Neural crest cell (in vitro differentiated cells): Measurements from ENCODE around the gene TBATA. TPM values are rescaled to one million over a fixed set of nuclear protein-coding genes. Genes with fewer than 3 reads are reported as not detected.
A peak's percentile ranks its signal among the peaks of the same experiment; 100 is the strongest.

Experiments
- DNase-seq: peaks from one replicate; pipeline ENCODE4 v3.0.0; 2021; ENCODE audit warnings: low read depth, mixed read lengths, low spot score
- H3K27ac Mint-ChIP-seq: one replicate; pipeline ENCODE4 v1.8.0; 2021; ENCODE audit warnings: mild to moderate bottlenecking, mixed read lengths; ENCODE audit not compliant: unreplicated experiment
- H3K27me3 Mint-ChIP-seq: 2 replicates; pipeline ENCODE4 v1.8.0; 2021; ENCODE audit warnings: low read depth, mild to moderate bottlenecking, mixed read lengths
- H3K36me3 Mint-ChIP-seq: 2 replicates; pipeline ENCODE4 v1.8.0; 2021; ENCODE audit warnings: low read depth, mild to moderate bottlenecking, mixed read lengths
- H3K4me1 Mint-ChIP-seq: 2 replicates; pipeline ENCODE4 v1.8.0; 2021; ENCODE audit warnings: mixed read lengths
- H3K4me3 Mint-ChIP-seq: one replicate; pipeline ENCODE4 v1.8.0; 2021; ENCODE audit warnings: mild to moderate bottlenecking, mixed read lengths
- H3K9me3 Mint-ChIP-seq: 2 replicates; pipeline ENCODE4 v1.8.0; 2021; ENCODE audit warnings: mixed read lengths
- CTCF ChIP-seq: fragments of 200-600 bp; sonication (generic); conservative IDR thresholded peaks from 2 replicates; pipeline ENCODE4 v1.5.0; 2021; ENCODE audit warnings: antibody characterized with exemption, mild to moderate bottlenecking
- total RNA-seq: library from RNA; stranded (reverse); gene quantifications from 2 replicates; pipeline ENCODE4 v1.2.1, GENCODE V29; 2021

Gene TBATA
- total RNA-seq, 1 donor from 2014 or later = not detected

- Mint-ChIP-seq H3K9me3 (no peaks in the 10 kb centered on the region), H3K36me3 (no peaks in the 10 kb centered on the region), H3K4me3 (no peak overlapping the region), H3K27ac (no peak overlapping the region), H3K27me3 (peaks cover 11% of the 10 kb centered on the region), H3K4me1 (peaks cover 17% of the 10 kb centered on the region)
- DNase-seq = no peak
- no peak for TF ChIP-seq CTCF
Measured at GRCh38 chr10:70757856-70758255, 27.3 kb downstream of the TBATA start.

DNA sequence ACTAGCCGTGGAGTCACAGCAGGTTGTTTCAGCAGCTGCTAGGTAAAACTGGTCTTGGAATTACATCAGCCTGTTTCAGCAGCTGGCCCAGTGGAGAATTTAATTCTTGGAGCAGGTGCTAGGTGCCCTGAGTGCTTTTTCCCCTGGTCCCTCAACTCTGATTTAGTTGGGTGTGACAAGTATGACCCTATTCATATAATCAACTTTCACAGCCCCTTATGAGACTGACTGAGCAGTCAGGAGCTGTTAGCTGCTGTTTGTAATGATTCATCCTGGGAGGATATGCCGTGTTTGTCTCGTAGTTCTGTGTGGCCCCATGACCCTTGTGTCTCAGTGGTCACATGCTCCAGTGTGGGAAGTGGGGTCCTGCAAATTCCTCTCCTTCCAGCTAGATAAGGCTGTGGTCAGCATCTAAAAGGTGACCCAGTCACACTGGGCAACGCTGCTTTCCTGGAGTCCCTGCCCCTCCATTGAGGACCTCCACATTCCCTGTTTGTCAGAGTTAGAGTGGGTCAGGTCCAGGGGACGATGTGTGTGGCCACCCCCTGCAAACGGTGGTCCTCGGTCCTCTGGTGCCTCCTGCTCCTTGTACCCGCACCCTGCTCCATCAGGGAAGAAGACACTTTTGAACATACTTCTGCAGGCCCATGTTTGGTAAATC, 28.3 kb downstream of the TBATA start:
- Mint-ChIP-seq H3K9me3 (no peaks in the 10 kb centered on the region), H3K27ac (no peak overlapping the region)
- no peak for DNase-seq

GRCh38 chr10:70753841-70754621, 31.1 kb downstream of the TBATA start:
- no peak for TF ChIP-seq CTCF
- Mint-ChIP-seq H3K9me3 (no peaks in the 10 kb centered on the region), H3K36me3 (no peaks in the 10 kb centered on the region), H3K4me1 (peaks cover 3% of the 10 kb centered on the region), H3K27ac (no peak overlapping the region), H3K27me3 (no peaks in the 10 kb centered on the region), H3K4me3 (no peak overlapping the region)
- DNase-seq = no peak

More for the DNA sequence above, 28.3 kb downstream of the TBATA start:
- Mint-ChIP-seq H3K4me3 (no peak overlapping the region), H3K27me3 (peaks cover 8% of the 10 kb centered on the region), H3K36me3 (no peaks in the 10 kb centered on the region), H3K4me1 (peaks cover 10% of the 10 kb centered on the region)
- TF ChIP-seq CTCF = no peak

DNA sequence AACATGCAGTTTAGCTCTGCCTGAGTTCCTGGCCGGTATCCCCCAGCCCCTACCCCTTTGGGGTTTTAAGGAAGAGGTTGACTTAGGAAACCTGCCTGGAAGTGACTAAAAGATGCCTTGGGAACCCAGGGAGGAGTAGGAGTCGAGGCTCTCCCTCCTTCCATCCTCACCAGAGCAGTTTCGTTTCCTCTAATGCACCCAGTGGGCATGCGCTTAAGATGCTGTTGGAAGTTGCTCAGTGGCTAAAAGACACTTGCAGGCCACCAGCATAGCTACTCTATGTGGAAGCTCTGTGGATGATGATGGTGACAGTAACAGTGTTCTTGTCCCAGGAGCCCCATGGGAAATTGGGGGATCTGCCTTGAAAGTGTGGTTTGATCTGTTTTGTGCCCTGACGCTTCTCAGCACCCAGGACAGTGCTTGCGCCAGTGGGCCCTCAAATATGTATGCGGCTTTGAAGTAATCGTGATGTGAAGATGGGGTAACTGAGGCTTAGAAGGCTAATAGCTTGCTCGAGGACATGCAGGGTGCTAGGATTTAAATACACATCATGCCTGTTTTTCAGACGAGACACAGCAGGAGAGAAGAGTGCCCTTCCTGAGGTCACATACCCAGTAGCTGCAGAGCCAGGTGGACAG, 32.0 kb downstream of the TBATA start:
- Mint-ChIP-seq H3K27ac (peak overlapping the region; percentile 1), H3K36me3 (no peaks in the 10 kb centered on the region), H3K27me3 (no peaks in the 10 kb centered on the region), H3K9me3 (no peaks in the 10 kb centered on the region), H3K4me1 (no peaks in the 10 kb centered on the region), H3K4me3 (no peak overlapping the region)
- no peak for DNase-seq
- no peak for TF ChIP-seq CTCF

GRCh38 chr10:70752571-70752970, 32.6 kb downstream of the TBATA start:
- no peak for DNase-seq
- Mint-ChIP-seq H3K4me1 (no peaks in the 10 kb centered on the region), H3K27ac (no peak overlapping the region), H3K27me3 (no peaks in the 10 kb centered on the region), H3K9me3 (no peaks in the 10 kb centered on the region), H3K4me3 (no peak overlapping the region), H3K36me3 (no peaks in the 10 kb centered on the region)
- no peak for TF ChIP-seq CTCF
